Erythroblast (primary cell): Measurements from ENCODE around the gene RPL9.

ENCODE experiments used
- GATA1 ChIP-seq: IDR thresholded peaks from 2 replicates; pipeline ENCODE4 v1.6.1; 2011; ENCODE audit warnings: low read depth, mild to moderate bottlenecking, control low read depth, low read length, moderate library complexity
- POLR2A ChIP-seq: IDR thresholded peaks from 2 replicates; pipeline ENCODE4 v1.6.1; 2011; ENCODE audit warnings: mild to moderate bottlenecking, low read length

DNA sequence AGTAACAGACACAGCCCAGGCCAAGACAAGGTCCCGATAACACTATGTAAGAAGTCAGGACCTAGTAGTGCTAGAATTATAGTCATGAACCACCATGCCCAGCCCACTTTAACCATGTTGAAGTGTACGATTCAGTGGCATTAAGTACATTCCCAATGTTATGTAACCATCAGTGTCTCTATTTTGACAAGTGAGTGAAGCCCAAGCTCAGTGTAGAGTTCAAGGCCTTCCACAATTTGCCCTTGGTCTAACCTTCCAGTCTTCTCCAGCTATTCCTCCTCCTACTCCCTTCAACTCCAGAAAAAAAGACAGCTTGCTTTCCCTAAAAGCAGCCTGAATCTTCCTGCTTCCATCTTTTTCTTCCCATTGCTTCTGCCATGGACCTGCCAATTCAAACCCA, 31.6 kb upstream of the RPL9 start:
- TF ChIP-seq POLR2A (no peak), GATA1 (no peak)
